ENCODE data around the gene NTM. TPM values are rescaled to one million over a fixed set of nuclear protein-coding genes. Genes with fewer than 3 reads are reported as not detected.
"Not testable (repeated sequence)": the region's sequence is repeated elsewhere in the genome, so short reads cannot be mapped to it uniquely, and the experiment has no call there.

Gene NTM
- total and polyA plus RNA-seq, 2 experiments from 2014 or later: 1.1 to 1.7 TPM

GRCh38 chr11:132365650-132366049 is 995.2 kb downstream of the NTM start:
- no peak for TF ChIP-seq CTCF (IDR thresholded peaks at IDR 0.05; ENCODE audit: low read depth, low read length)
- H3K27ac ChIP-seq: no peak overlapping the region
- H3K4me1 ChIP-seq (ENCODE audit: low read depth): no peaks in the 10 kb centered on the region
- no peak for DNase-seq (ENCODE audit: low read depth in 1 of 2, low spot score in 1 of 2)
- H3K36me3 ChIP-seq: no peaks in the 10 kb centered on the region
- H3K4me3 ChIP-seq: no peak overlapping the region
- H3K27me3 ChIP-seq: no peaks in the 10 kb centered on the region
- no peaks in the 10 kb centered on the region for H3K9me3 ChIP-seq (ENCODE audit: low read depth)

DNA sequence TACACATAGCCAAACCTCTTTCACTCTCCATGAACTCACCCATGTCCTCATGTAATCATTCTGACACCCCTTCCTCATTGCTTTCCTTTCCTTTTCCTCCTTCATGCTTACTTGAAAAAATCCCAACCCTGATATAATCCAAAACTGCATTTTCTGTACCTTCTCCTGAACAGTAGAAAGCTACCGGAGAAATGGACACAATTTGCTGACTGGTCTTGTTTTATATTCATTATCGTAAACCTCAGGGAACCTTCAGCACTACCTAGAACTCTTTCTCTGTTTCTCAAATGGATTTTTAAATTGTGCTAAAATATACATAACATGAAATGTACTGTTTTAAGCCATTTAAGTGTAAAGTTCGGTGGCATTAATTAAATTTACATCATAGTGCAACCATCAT is 996.9 kb downstream of the NTM start:
- no peak overlapping the region for H3K27ac ChIP-seq
- H3K36me3 ChIP-seq: no peaks in the 10 kb centered on the region
- H3K4me1 ChIP-seq (ENCODE audit: low read depth): no peaks in the 10 kb centered on the region
- H3K9me3 ChIP-seq (ENCODE audit: low read depth): no peaks in the 10 kb centered on the region
- H3K4me3 ChIP-seq: no peak overlapping the region
- TF ChIP-seq CTCF (IDR thresholded peaks at IDR 0.05; ENCODE audit: low read depth, low read length): no peak
- H3K27me3 ChIP-seq: no peaks in the 10 kb centered on the region
- no peak for DNase-seq (ENCODE audit: low read depth in 1 of 2, low spot score in 1 of 2)

- not testable (repeated sequence) for H3K4me3 ChIP-seq; H3K27me3 ChIP-seq; H3K4me1 ChIP-seq (ENCODE audit: low read depth); H3K9me3 ChIP-seq (ENCODE audit: low read depth); H3K36me3 ChIP-seq; H3K27ac ChIP-seq; DNase-seq (ENCODE audit: low read depth in 1 of 2, low spot score in 1 of 2)
These were observed 999.7 kb downstream of the NTM start for GRCh38 chr11:132370114-132370513.

- Histone ChIP-seq H3K27me3 (no peaks in the 10 kb centered on the region), H3K36me3 (no peaks in the 10 kb centered on the region), H3K4me1 (ENCODE audit: low read depth) (no peaks in the 10 kb centered on the region), H3K9me3 (ENCODE audit: low read depth) (no peaks in the 10 kb centered on the region), H3K27ac (no peak overlapping the region), H3K4me3 (no peak overlapping the region)
- no peak for DNase-seq (ENCODE audit: low read depth in 1 of 2, low spot score in 1 of 2)
- no peak for TF ChIP-seq CTCF (IDR thresholded peaks at IDR 0.05; ENCODE audit: low read depth, low read length)
These were observed 1003.2 kb downstream of the NTM start for GRCh38 chr11:132373405-132374143.

DNA sequence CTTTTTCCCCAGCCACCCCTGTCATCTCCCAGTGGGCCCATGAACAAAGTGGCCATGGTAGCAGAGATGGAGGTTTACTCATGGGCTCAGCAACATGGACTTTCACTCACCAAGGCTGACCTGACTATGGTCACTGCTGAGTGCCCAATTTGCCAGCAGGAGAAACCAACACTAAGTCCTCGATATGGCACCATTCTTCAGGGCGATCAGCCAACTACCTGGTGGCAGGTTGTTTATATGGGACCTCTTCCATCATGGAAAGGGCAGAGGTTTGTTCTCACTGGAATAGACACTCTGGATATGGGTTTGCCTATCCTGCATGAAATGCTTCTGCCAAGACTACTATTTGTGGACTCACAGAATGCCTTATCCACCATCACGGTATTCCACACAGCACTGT is 1009.1 kb downstream of the NTM start:
- H3K36me3 ChIP-seq: no peaks in the 10 kb centered on the region
- H3K9me3 ChIP-seq (ENCODE audit: low read depth): no peaks in the 10 kb centered on the region
- no peak for DNase-seq (ENCODE audit: low read depth in 1 of 2, low spot score in 1 of 2)
- no peak for TF ChIP-seq CTCF (IDR thresholded peaks at IDR 0.05; ENCODE audit: low read depth, low read length)
- no peaks in the 10 kb centered on the region for H3K4me1 ChIP-seq (ENCODE audit: low read depth)
- no peak overlapping the region for H3K4me3 ChIP-seq
- no peaks in the 10 kb centered on the region for H3K27me3 ChIP-seq
- no peak overlapping the region for H3K27ac ChIP-seq
